Epidermal melanocyte (primary cell): ENCODE data around the gene F7.

Experiments
- DNase-seq: peaks from one replicate; pipeline ENCODE4 v3.0.0; 2011; ENCODE audit warnings: low spot score; ENCODE audit not compliant: insufficient read length

F7 gene

GRCh38 chr13:113117911-113118260 lies 12.3 kb downstream of the F7 start:
- DNase-seq = no peak

- no peak for DNase-seq
Observed at GRCh38 chr13:113118261-113119021, 12.8 kb downstream of the F7 start.

GRCh38 chr13:113119166-113119821 lies 13.7 kb downstream of the F7 start:
- no peak for DNase-seq

- no peak for DNase-seq
Observed at GRCh38 chr13:113119822-113120189, 14.2 kb downstream of the F7 start.

- DNase-seq = no peak
Observed at GRCh38 chr13:113120300-113121182, 14.9 kb downstream of the F7 start.

DNA sequence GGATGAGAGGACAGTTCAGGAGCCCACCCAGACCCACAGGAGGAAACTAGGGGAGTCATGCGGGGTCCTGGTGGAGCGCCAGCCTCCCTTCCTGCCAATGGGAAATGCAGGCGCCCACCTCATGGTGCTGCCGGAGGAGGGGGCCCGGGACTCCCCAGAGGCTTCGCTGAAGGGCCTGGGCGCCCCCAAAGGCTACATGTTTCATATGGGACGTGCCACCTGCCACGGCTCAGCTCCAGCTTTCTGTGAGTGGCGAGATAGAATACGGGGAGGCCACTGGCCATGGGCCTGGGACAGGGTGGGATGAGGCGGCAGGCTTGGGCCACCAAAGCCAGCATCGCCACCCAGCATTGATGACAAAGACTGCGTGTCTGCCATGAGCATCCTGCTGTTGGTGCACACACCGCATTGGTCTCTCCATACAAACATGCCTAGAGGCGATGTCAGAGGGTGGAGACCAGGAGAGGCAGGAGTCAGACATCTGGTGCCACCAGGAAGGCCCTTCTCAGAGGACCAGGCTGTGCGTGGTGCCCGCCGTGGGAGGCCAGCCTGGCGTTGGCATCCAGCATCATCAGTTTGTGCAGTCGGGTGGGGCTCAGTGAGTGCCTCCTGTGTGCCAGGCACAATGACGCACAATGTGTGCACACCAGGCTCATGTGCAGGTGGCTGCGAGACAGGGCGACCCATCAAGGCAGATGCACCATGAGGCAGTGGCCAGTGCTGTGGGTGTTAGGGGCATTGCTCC lies 15.8 kb downstream of the F7 start:
- no peak for DNase-seq

GRCh38 chr13:113121928-113122471 lies 16.4 kb downstream of the F7 start:
- no peak for DNase-seq

DNA sequence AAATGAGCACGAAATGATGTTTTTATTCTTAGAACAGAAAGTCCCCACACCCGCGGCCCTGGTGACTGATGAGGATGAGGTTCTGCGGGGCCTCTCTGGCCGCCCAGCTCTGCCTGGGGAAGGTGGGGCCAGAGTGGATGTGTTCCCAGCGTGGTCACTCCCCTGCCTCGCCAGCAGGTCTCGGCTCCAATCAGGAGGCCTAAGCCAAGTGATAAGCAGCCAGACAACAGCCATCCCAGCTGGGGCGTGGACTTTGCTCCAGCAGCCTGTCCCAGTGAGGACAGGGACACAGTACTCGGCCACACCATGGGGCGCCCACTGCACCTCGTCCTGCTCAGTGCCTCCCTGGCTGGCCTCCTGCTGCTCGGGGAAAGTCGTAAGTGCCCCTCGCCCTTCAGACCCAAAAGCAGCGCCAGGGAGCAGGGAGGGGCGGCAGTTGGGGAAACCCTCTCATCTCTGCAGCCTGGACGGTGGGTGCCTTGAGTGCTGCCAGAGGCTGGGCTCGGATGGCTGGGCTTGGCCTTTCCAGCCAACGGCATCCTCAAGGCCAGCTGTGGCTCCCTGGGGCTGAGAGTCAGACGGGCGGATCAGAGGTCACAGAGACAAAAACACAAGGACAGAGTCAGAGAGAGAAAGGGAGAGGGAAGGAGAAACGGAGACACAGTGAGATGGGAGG lies 17.1 kb downstream of the F7 start, which contains the start of gene F10:
Gene F10, plus strand, starts transcription at position 250 of the 676 bp plus-strand sequence. Its CDS starts 57 bp downstream, at position 307.
- DNase-seq = peak; percentile 65

GRCh38 chr13:113123226-113124201 lies 17.9 kb downstream of the F7 start:
- DNase-seq = no peak

DNA sequence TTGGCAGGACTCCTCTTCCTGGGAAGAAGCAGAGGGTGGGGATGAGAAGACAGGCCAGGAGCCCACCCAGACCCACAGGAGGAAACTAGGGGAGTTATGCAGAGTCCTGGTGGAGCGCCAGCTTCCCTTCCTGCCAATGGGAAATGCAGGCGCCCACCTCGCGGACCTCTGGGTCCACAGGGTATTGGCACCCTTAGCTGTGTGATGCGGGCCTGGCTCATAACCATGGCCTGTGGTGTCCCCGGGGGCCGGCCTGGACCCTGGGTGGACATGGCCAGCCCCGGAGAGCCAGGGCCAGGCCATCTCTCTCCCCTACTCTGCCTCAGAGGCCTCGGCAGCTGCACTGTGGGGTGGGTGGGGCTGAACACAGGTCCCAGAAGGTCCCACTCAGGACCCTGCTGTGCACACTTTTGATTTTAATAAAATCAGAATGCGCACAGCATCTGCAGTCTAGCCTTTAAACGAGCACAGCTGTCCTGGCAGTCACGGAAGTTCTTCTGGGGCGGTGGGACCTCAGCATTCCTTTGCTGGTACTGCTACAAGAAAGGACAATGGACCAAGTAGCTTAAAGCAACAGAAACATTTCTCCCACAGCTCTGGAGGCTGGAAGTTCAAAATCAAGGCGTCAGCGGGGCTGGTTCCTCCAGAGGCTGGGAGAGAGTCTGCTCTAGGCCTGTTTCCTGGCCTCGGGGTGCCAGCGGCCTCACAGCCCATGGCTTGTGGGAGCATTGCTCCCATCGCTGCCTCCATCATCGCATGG lies 18.8 kb downstream of the F7 start:
- DNase-seq = no peak

GRCh38 chr13:113125506-113126264 lies 20.1 kb downstream of the F7 start:
- no peak for DNase-seq

DNA sequence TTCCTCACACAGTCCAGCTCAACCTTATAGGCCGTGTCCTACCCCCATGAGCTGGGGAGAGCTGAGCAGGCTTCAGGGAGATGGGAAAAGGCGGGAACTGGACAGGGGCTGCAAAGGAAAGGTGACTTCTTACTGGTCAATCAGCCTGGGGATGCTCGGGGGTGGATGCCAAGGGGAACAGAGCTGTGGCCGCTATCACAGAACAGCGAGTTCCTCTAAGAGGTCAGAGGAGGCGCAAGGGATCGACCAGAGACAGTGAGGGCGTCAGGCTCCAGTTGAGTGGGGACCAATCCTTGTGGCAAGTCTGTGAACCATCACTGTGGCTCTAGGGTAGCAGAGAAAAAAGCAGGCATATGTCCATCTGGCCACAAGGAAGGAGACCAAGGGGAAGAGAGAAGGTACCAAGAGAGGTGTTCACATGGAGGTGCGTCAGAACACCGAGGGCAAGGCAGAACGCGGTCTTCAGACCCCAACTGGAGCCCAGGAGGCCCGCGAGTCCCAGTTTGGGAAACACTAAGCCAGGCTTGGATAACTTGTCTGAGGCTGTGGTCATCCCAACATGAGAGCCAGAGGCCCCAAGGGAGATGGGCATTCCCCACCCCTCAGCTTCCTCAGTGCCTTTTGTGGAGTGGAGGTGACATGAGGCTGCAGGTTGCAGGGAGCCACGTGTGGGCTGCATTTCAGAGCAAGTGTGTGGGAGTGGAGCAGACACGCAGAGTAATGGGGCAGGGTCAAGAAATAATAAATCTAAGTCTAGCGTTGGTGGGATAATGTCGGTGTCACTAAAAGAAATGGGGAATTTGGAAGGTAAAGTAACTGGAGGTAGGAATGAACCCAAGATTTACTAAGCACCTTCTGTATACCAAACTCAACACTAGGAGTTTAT lies 20.9 kb downstream of the F7 start:
- no peak for DNase-seq

DNA sequence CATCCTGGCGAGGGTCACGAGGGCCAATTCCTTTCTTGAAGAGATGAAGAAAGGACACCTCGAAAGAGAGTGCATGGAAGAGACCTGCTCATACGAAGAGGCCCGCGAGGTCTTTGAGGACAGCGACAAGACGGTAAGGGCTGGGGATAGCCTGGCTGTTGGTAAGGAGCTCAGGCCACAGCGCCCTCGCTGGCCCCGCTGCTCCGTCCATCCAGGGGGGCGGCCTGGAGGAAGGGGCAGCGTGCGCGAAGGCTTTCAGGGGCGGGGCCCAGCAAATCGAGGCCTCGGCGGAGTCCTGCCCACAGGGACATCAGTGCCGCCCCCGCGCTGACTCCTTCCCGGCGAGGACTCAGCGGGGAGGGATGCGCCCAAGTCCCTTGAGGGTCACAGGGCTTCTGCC lies 23.9 kb downstream of the F7 start:
- DNase-seq = no peak

DNA sequence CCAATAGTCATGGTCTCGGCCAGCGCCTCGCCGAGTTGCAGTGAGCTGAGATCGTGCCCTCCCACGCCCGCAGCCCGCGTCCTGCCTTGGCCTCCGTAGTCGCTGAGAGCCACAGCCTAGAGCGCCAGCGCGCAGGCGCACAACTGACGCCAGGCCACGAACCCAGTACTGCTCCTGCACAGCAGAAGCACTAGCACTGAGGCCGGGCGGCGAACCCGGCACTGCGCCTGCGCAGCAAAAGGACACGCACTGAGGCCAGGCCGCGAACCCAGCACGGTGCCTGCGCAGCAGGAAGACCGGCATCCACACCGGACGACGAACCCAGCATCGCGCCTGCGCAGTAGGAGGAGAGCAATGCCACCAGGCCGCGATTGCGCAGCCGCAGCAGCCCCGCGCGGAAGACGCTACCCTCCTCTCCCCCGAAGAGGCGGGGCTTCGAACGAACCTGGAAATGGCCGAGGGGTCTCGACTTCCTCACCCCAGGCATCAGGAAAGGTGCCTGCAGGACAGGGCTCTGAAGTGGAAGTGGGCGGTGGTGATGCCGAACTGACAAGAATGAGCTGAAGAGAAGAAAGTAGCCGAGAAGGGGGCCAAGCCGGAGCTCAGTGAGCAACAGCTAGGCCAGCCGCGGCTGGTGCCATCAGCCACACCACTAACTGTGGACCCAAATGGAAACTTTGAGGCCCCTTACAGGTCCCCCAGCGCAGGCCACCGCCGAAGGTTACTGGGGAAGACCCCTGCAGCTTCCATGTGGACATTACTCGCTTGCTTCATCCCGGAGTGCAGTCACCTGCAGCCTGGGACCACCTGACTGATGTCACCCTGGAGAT lies 24.5 kb downstream of the F7 start:
- DNase-seq = no peak

- no peak for DNase-seq
Observed at GRCh38 chr13:113135281-113135760, 29.7 kb downstream of the F7 start.
